ENCODE results near the gene SARNP. TPM values are rescaled to one million over a fixed set of nuclear protein-coding genes. Genes with fewer than 3 reads are reported as not detected.

The SARNP gene
- total RNA-seq, 1 donor from 2014 or later, result 75.1 TPM

DNA sequence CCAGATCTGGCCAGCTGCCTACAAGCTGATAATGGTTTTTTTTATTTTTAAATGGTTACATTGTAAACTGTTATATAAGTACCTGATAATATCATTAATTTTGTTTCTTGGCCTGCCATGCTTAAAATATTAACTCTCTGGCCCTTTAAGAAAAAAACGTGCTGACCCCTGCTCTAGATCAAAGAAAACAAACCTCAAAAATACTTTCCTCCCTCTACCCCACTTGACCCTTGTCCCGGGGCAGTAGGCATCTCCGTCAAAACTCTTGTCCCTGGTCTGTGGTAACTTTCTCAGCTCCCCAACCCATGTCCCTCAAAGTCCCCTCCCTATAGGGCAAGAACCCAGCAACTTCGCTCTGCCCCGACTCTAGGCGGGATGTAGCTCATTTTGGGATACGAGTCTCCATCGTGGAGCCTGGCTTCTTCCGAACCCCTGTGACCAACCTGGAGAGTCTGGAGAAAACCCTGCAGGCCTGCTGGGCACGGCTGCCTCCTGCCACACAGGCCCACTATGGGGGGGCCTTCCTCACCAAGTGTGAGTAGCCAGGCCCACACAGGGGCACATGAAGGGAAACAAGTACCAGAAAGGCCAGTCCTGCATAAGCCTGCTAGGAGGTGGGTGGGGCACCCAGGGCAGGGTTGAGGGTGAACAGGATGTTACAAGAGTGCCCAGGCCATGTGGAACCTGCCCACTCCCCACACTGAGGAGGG, 93.9 kb downstream of the SARNP start:
- no peak for DNase-seq (ENCODE audit: low spot score)
- Mint-ChIP-seq H3K4me3 (no peak overlapping the region), H3K4me1 (ENCODE audit: low read depth) (peaks cover 33% of the 10 kb centered on the region), H3K9me3 (no peaks in the 10 kb centered on the region), H3K36me3 (ENCODE audit: low read depth) (peaks cover 22% of the 10 kb centered on the region), H3K27ac (no peak overlapping the region), H3K27me3 (ENCODE audit: insufficient read depth) (peaks cover 1% of the 10 kb centered on the region)
- intact Hi-C loops (cut with micrococcal nuclease), result loop anchor here (1.0 kb wide), 1 partner anchor 14 kb away; no protein-coding TSS in a partner anchor

DNA sequence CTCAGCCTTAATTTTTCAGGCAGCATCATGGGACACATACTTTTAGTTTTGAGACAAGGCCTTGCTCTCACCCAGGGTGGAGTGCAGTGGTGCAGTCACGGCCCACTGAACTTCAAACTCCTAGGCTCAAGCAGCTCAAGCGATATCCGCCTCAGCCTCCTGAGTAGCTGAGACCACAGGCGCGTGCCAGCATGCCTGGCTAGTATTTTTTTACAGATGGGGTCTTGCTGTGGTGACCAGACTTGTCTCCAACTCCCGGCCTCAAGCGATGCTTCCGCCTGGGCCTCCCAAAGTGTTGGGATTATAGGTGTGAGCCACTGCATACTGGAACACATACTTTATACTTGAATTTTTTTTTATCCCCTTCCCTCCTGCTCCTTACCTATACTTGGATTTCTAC, 94.6 kb downstream of the SARNP start:
- H3K9me3 Mint-ChIP-seq, result no peaks in the 10 kb centered on the region
- peaks cover 41% of the 10 kb centered on the region for H3K4me1 Mint-ChIP-seq (ENCODE audit: low read depth)
- H3K27ac Mint-ChIP-seq, result no peak overlapping the region
- no peak for DNase-seq (ENCODE audit: low spot score)
- H3K4me3 Mint-ChIP-seq, result no peak overlapping the region
- peaks cover 22% of the 10 kb centered on the region for H3K36me3 Mint-ChIP-seq (ENCODE audit: low read depth)
- peaks cover 1% of the 10 kb centered on the region for H3K27me3 Mint-ChIP-seq (ENCODE audit: insufficient read depth)
- intact Hi-C loops (cut with micrococcal nuclease), result no loop called here

DNA sequence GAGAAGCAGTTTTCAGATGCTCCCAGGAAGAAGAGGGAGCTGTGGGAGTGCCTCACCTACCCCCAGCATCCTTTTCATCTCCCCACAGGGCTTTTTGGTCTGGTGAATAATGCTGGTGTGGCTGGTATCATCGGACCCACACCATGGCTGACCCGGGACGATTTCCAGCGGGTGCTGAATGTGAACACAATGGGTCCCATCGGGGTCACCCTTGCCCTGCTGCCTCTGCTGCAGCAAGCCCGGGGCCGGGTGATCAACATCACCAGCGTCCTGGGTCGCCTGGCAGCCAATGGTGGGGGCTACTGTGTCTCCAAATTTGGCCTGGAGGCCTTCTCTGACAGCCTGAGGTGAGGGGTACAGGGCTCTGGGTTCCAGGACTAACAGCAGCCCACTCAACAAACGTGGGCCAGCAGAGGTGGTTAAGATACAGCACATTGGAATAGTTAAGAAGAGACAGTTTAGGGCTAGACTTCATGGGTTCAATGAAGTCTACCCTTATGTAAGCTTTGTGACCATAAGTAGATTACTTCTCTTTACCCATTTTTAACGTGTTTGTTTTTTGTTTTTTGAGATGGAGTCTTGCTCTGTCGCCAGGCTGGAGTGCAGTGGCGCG, 95.8 kb downstream of the SARNP start:
- no peak for DNase-seq (ENCODE audit: low spot score)
- peaks cover 42% of the 10 kb centered on the region for H3K4me1 Mint-ChIP-seq (ENCODE audit: low read depth)
- intact Hi-C loops (cut with micrococcal nuclease), result no loop called here
- no peak overlapping the region for H3K27ac Mint-ChIP-seq
- no peaks in the 10 kb centered on the region for H3K9me3 Mint-ChIP-seq
- peaks cover 1% of the 10 kb centered on the region for H3K27me3 Mint-ChIP-seq (ENCODE audit: insufficient read depth)
- H3K4me3 Mint-ChIP-seq, result no peak overlapping the region
- H3K36me3 Mint-ChIP-seq (ENCODE audit: low read depth), result peaks cover 17% of the 10 kb centered on the region

DNA sequence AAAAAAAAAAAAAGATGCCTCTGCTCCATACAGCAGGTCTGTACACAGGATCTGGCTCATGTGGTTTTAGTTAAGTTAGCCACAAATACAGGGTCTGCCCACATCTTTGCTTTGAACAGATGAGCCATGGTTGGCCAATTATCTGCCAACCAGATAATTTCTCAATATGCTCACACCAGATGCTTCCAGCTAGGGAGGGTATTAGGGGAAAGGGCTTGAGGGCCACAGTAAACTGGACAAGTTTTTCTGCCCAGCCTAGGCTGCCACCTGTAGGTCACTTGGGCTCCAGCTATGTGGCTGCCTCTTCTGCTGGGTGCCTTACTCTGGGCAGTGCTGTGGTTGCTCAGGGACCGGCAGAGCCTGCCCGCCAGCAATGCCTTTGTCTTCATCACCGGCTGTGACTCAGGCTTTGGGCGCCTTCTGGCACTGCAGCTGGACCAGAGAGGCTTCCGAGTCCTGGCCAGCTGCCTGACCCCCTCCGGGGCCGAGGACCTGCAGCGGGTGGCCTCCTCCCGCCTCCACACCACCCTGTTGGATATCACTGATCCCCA, 96.6 kb downstream of the SARNP start:
- Mint-ChIP-seq H3K4me1 (ENCODE audit: low read depth) (peaks cover 42% of the 10 kb centered on the region), H3K9me3 (no peaks in the 10 kb centered on the region), H3K27ac (no peak overlapping the region), H3K4me3 (no peak overlapping the region), H3K36me3 (ENCODE audit: low read depth) (peaks cover 12% of the 10 kb centered on the region), H3K27me3 (ENCODE audit: insufficient read depth) (peaks cover 1% of the 10 kb centered on the region)
- intact Hi-C loops (cut with micrococcal nuclease), result no loop called here
- no peak for DNase-seq (ENCODE audit: low spot score)

DNA sequence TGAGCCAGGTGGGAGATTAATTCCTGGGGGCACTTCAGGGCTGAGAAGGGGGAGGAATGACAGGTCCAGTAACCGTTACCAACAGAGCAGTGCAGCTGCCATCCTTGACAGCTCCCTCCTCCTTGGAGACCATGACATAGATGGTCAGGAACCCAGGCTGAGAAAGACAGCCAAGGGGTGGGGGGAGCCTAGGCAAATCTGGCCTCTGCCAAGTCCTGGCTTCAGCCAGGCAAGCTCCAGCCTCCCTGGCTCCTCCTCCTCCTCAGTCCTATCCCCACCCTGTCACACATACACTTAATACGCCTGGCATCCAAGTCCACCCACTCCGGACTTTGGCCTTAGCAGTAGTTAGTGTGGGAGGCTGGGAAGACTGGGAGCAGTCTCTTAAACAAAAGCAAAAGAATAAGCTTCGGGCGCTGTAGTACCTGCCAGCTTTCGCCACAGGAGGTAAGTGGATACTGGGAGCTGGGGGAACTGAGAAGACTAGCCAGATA, 97.4 kb downstream of the SARNP start, which contains the start of gene RDH5:
Gene RDH5, plus strand, starts transcription at position 323 of the 494 bp plus-strand sequence. CDS start 792 bp downstream, outside the sequence.
- Mint-ChIP-seq H3K27ac (no peak within 1 kb of the TSS), H3K9me3 (no peaks in the 10 kb centered on the region)

DNA sequence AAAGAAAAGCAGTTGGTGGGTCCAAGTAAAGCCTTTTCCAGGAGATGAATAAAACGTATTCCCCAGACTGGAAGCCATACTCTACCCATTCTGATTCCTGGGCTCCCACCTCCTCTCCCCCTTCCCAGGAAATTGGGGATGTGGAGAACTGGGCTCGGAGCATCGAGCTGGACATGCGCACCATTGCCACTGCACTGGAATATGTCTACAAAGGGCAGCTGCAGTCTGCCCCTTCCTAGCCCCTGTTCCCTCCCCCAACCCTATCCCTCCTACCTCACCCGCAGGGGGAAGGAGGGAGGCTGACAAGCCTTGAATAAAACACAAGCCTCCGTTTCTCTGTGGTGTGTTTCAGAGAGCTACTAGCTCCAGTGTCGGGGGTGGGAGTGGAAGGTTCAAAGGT, 98.2 kb downstream of the SARNP start:
- no peaks in the 10 kb centered on the region for H3K36me3 Mint-ChIP-seq (ENCODE audit: low read depth)
- no peak for DNase-seq (ENCODE audit: low spot score)
- peaks cover 35% of the 10 kb centered on the region for H3K4me1 Mint-ChIP-seq (ENCODE audit: low read depth)
- no peaks in the 10 kb centered on the region for H3K9me3 Mint-ChIP-seq
- peak overlapping the region; percentile 11 for H3K4me3 Mint-ChIP-seq
- no peak overlapping the region for H3K27ac Mint-ChIP-seq
- intact Hi-C loops (cut with micrococcal nuclease), result loop anchor here (10.0 kb wide), 1 partner anchor 1155 kb away; no protein-coding TSS in a partner anchor
- no peaks in the 10 kb centered on the region for H3K27me3 Mint-ChIP-seq (ENCODE audit: insufficient read depth)

More for the DNA sequence above, 97.4 kb downstream of the SARNP start, which contains the start of gene RDH5:
- no peaks in the 10 kb centered on the region for H3K27me3 Mint-ChIP-seq (ENCODE audit: insufficient read depth)
- H3K36me3 Mint-ChIP-seq (ENCODE audit: low read depth), result peaks cover 4% of the 10 kb centered on the region
- H3K4me1 Mint-ChIP-seq (ENCODE audit: low read depth), result peaks cover 42% of the 10 kb centered on the region
- no peak for DNase-seq (ENCODE audit: low spot score)
- intact Hi-C loops (cut with micrococcal nuclease), result no loop called here
- peak within 1 kb of the TSS; percentile 11 for H3K4me3 Mint-ChIP-seq

DNA sequence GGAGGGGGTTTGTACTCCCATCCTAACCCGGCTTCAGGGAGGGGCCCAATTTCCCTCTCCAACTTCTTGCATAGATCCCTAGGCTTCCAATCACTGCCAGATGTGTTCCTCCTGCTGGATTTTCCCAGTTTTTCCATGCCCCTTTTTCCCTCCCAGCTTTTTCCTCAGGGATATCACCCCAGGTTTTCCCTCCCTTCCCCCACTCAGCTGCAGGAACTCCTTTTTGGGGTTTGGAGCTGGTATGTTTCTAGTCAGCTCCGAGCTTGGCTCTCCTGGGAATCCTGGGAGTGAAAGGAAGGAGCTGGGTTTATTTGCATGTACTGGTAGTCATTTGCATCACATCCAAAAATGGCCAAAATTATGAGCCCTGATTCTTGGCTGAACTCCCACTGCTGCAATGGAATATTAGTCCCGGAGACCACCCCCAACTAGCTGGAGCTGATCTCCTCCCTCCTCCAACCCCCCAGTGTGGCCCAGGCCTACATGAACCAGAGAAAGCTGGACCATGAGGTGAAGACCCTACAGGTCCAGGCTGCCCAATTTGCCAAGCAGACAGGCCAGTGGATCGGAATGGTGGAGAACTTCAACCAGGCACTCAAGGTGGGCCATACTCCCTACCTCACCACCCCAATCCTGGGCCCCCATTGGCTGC, 98.8 kb downstream of the SARNP start:
- H3K9me3 Mint-ChIP-seq, result no peaks in the 10 kb centered on the region
- peaks cover 34% of the 10 kb centered on the region for H3K4me1 Mint-ChIP-seq (ENCODE audit: low read depth)
- no peak overlapping the region for H3K27ac Mint-ChIP-seq
- H3K27me3 Mint-ChIP-seq (ENCODE audit: insufficient read depth), result no peaks in the 10 kb centered on the region
- H3K4me3 Mint-ChIP-seq, result peak overlapping the region; percentile 30
- no peaks in the 10 kb centered on the region for H3K36me3 Mint-ChIP-seq (ENCODE audit: low read depth)
- intact Hi-C loops (cut with micrococcal nuclease), result loop anchor here (10.0 kb wide), 1 partner anchor 1154 kb away; no protein-coding TSS in a partner anchor
- no peak for DNase-seq (ENCODE audit: low spot score)

DNA sequence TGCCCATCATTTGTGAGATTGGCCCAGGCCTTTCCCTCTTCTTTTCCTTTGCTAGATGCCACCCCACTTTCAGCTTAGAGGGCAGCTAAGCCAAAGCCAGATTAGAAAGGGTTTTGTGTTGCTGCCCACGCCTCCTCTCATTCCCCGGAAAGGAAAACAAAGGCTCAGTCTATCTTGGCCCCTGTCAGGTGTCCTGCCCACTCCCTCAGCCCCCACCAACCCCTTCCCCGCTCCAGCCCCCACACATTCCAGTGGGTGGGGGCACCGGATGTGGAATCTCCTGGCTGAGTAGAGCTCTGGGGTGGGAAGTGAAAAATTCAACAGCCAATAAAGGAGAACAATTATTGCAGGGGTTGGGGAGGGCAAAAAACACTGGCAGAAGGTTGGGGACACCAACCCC, 99.5 kb downstream of the SARNP start:
- Mint-ChIP-seq H3K27me3 (ENCODE audit: insufficient read depth) (peaks cover 3% of the 10 kb centered on the region), H3K4me1 (ENCODE audit: low read depth) (peaks cover 34% of the 10 kb centered on the region), H3K27ac (no peak overlapping the region), H3K36me3 (ENCODE audit: low read depth) (no peaks in the 10 kb centered on the region), H3K4me3 (peak overlapping the region; percentile 91), H3K9me3 (no peaks in the 10 kb centered on the region)
- intact Hi-C loops (cut with micrococcal nuclease), result loop anchor here (10.0 kb wide), 1 partner anchor 1153 kb away; no protein-coding TSS in a partner anchor
- no peak for DNase-seq (ENCODE audit: low spot score)

DNA sequence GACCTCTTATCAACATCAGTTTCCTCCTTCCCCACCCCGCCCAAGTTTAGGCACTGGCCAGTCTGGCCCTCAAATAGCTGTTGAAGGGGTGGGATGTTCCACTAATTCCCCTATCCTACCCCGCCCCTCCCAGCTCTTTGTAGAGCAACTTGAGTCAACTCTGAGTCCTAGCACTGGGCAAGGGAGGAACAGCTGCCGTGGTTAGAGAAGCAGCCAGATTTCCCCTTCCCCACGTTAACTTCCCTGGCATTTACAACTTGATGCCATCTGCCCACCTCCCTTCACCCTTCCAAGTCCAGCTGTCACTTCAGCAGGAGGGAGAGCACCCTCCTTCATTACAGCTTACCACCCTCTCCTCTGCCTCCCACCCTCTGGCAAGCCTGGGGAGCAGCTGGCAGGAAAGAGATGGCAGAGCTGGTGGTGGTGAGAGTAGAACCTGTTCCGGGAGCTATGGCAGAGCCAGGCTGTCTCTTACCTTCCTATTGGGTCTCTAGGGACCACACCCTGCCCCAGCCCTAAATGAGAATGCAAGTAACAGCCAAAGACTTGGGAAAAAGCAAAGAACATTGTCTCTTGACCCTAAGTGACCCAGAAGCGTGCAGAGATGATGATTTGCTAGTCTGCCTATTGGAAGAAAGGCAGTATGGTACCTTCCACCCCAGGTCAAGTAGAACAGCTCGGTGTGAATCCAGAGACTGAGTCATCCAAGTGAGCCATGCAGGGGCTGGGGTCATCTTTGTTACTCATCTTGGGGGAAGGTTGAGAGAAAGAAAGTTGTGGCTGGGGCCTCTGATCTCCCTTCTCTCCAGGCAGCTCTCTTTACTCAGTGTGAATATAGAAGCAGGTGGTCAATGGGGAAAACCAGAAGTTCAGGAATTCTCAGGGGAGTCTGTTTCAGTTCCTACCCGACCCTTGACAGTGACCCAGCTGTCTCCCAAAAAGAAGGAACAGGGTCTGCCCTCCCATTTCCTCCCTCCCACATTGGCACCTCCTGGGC, 100.2 kb downstream of the SARNP start:
- Mint-ChIP-seq H3K4me3 (peak overlapping the region; percentile 91), H3K4me1 (ENCODE audit: low read depth) (peaks cover 34% of the 10 kb centered on the region), H3K27ac (peak overlapping the region; percentile 93), H3K27me3 (ENCODE audit: insufficient read depth) (peaks cover 8% of the 10 kb centered on the region), H3K9me3 (no peaks in the 10 kb centered on the region), H3K36me3 (ENCODE audit: low read depth) (no peaks in the 10 kb centered on the region)
- DNase-seq (ENCODE audit: low spot score), result no peak
- intact Hi-C loops (cut with micrococcal nuclease), result loop anchor here (2.0 to 10.0 kb wide), 3 partner anchors 71 to 1991 kb away; partner anchors contain the start of gene CALCOCO1

DNA sequence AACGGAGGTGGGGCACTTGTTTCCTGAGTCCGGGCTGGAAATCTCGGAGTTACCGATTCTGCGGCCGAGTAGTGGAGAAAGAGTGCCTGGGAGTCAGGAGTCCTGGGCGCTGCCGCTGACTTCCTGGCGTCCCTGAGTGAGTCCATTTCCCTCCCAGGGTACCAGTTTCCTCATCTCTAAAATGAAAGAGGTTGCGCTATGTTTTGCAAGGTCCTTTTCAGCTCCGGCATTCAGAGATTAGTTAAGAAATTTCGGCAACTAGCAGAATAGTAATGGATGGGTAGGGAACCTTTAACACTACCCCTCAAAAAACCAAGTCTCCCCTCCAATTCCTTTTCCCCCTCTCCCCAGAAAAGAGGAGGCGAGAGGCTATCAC, 101.0 kb downstream of the SARNP start:
- Mint-ChIP-seq H3K4me3 (peak overlapping the region; percentile 91), H3K9me3 (no peaks in the 10 kb centered on the region), H3K4me1 (ENCODE audit: low read depth) (peaks cover 34% of the 10 kb centered on the region), H3K36me3 (ENCODE audit: low read depth) (no peaks in the 10 kb centered on the region), H3K27ac (peak overlapping the region; percentile 93), H3K27me3 (ENCODE audit: insufficient read depth) (peaks cover 14% of the 10 kb centered on the region)
- intact Hi-C loops (cut with micrococcal nuclease), result loop anchor here (1.0 to 10.0 kb wide), 6 partner anchors 8 to 1990 kb away; partner anchors contain the start of genes CALCOCO1 and CD63
- DNase-seq (ENCODE audit: low spot score), result no peak

DNA sequence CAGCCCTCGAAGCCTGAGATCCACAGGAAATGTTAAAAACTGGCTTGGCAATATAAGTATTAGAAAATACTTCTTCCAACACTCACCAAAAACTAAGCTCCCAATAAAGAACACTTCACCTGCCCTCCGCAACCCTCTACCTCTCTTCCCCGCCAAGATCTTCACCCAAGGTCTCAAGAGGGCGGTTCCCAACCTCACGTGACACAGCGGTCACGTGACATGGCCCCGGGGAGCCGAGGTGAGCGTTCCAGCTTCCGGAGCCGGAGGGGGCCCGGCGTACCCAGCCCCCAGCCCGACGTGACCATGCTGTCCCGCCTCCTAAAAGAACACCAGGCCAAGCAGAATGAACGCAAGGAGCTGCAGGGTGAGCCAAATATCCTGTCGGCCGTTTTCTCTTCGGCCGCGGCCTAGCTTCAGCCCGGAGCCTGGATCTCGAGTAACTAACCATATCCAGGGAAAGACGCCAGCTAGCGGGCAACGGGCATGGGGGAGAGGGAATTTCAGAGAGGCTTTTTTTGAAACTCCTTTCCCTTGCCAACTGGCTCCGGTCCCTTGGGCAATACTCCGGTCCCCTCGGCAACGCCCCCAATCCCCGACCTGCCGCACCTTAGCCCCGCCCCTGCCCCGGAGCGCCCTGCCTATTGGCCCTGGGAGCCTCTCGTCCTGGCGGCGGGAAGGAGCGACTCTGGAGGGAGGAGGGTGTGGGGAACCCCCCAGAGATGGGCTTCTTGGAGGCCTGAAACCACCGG, 101.5 kb downstream of the SARNP start, which contains the start of gene BLOC1S1:
Gene BLOC1S1, plus strand, starts transcription at position 214 of the 749 bp plus-strand sequence. Its CDS starts 6 bp downstream, at position 220.
- Mint-ChIP-seq H3K9me3 (no peaks in the 10 kb centered on the region), H3K27me3 (ENCODE audit: insufficient read depth) (peaks cover 16% of the 10 kb centered on the region), H3K4me3 (peak within 1 kb of the TSS; percentile 91), H3K4me1 (ENCODE audit: low read depth) (peaks cover 34% of the 10 kb centered on the region), H3K27ac (peak within 1 kb of the TSS; percentile 93), H3K36me3 (ENCODE audit: low read depth) (no peaks in the 10 kb centered on the region)
- intact Hi-C loops (cut with micrococcal nuclease), result loop anchor here (1.0 to 10.0 kb wide), 6 partner anchors 8 to 1989 kb away; partner anchors contain the start of genes CALCOCO1 and CD63
- peak; percentile 90 for DNase-seq (ENCODE audit: low spot score)

Measured in activated T-helper 1 cell treated with anti-CD3 and anti-CD28 coated beads, Interleukin-12 subunit alpha, Interleukin-12 subunit beta, Interleukin-2, Interleukin-4 antibody, amounts not matched to agents 30 ng/mL and 10 ng/mL and 1 ng/mL, durations not matched to agents 14 hours and 24 hours and 36 hours (primary cell).